ENCODE results near the gene SERP2. TPM values are rescaled to one million over a fixed set of nuclear protein-coding genes. Genes with fewer than 3 reads are reported as not detected.

Gene SERP2
- polyA plus RNA-seq, 10 donors: 3.5 to 6.9 (median 5.1) TPM

- DNase-seq: no peak
Measured at GRCh38 chr13:44354331-44354730, 19.3 kb upstream of the SERP2 start.

GRCh38 chr13:44354884-44355283 is 18.7 kb upstream of the SERP2 start:
- DNase-seq: no peak

- peak in 1 of 3 donors; percentile 46 for DNase-seq
Measured at GRCh38 chr13:44355621-44356020, 18.0 kb upstream of the SERP2 start.

GRCh38 chr13:44359983-44360375 is 13.6 kb upstream of the SERP2 start:
- DNase-seq: no peak

- DNase-seq: no peak
Measured at GRCh38 chr13:44362394-44363040, 11.1 kb upstream of the SERP2 start.

- DNase-seq: peak in 2 of 3 donors; percentile 31 to 63
Measured at GRCh38 chr13:44363631-44364344, 9.8 kb upstream of the SERP2 start.

- no peak for DNase-seq
Measured at GRCh38 chr13:44364345-44365000, 9.2 kb upstream of the SERP2 start.

- peak in 1 of 3 donors; percentile 34 for DNase-seq
Measured at GRCh38 chr13:44365008-44365407, 8.6 kb upstream of the SERP2 start.

GRCh38 chr13:44365899-44366298 is 7.7 kb upstream of the SERP2 start:
- DNase-seq: no peak

GRCh38 chr13:44368062-44368591 is 5.5 kb upstream of the SERP2 start:
- peak in 1 of 3 donors; percentile 49 for DNase-seq

GRCh38 chr13:44368599-44369368 is 4.8 kb upstream of the SERP2 start:
- no peak for DNase-seq

GRCh38 chr13:44371421-44371820 is 2.2 kb upstream of the SERP2 start:
- no peak for DNase-seq

- DNase-seq: no peak
Measured at GRCh38 chr13:44373247-44373600, 400 bp upstream of the SERP2 start.

- no peak for DNase-seq
Measured at GRCh38 chr13:44374348-44374712, 706 bp downstream of the SERP2 start.

GRCh38 chr13:44378277-44378676 is 4.7 kb downstream of the SERP2 start:
- DNase-seq: no peak

- no peak for DNase-seq
Measured at GRCh38 chr13:44379885-44380284, 6.3 kb downstream of the SERP2 start.

GRCh38 chr13:44380404-44381165 is 7.0 kb downstream of the SERP2 start:
- peak in 1 of 3 donors; percentile 37 for DNase-seq

GRCh38 chr13:44382635-44383145 is 9.1 kb downstream of the SERP2 start:
- no peak for DNase-seq

- no peak for DNase-seq
Measured at GRCh38 chr13:44383945-44384344, 10.3 kb downstream of the SERP2 start.

GRCh38 chr13:44384778-44385177 is 11.2 kb downstream of the SERP2 start:
- DNase-seq: no peak

GRCh38 chr13:44385401-44385800 is 11.8 kb downstream of the SERP2 start:
- no peak for DNase-seq
